ENCODE data around the gene ATF6.

The ATF6 gene

GRCh38 chr1:161779393-161779792 lies 13.3 kb downstream of the ATF6 start:
- DNase-seq (ENCODE audit: low read depth) = no peak
- no peak for TF ChIP-seq CTCF (IDR thresholded peaks at IDR 0.05; ENCODE audit: low read depth, low read length, missing control alignments)
- in situ Hi-C loops (cut with HindIII; ENCODE audit: low sequenced_read_pairs) = no loop called here
- H3K4me3 ChIP-seq (ENCODE audit: low read depth, low read length) = no peak overlapping the region

GRCh38 chr1:161781995-161782394 lies 15.9 kb downstream of the ATF6 start:
- in situ Hi-C loops (cut with HindIII; ENCODE audit: low sequenced_read_pairs) = no loop called here
- no peak for DNase-seq (ENCODE audit: low read depth)
- no peak for TF ChIP-seq CTCF (IDR thresholded peaks at IDR 0.05; ENCODE audit: low read depth, low read length, missing control alignments)
- no peak overlapping the region for H3K4me3 ChIP-seq (ENCODE audit: low read depth, low read length)

GRCh38 chr1:161782886-161783285 lies 16.8 kb downstream of the ATF6 start:
- no peak overlapping the region for H3K4me3 ChIP-seq (ENCODE audit: low read depth, low read length)
- no peak for DNase-seq (ENCODE audit: low read depth)
- TF ChIP-seq CTCF (IDR thresholded peaks at IDR 0.05; ENCODE audit: low read depth, low read length, missing control alignments) = no peak
- in situ Hi-C loops (cut with HindIII; ENCODE audit: low sequenced_read_pairs) = no loop called here

- DNase-seq (ENCODE audit: low read depth) = no peak
- no peak for TF ChIP-seq CTCF (IDR thresholded peaks at IDR 0.05; ENCODE audit: low read depth, low read length, missing control alignments)
- no peak overlapping the region for H3K4me3 ChIP-seq (ENCODE audit: low read depth, low read length)
- in situ Hi-C loops (cut with HindIII; ENCODE audit: low sequenced_read_pairs) = no loop called here
Measured at GRCh38 chr1:161784968-161785367, 18.8 kb downstream of the ATF6 start.

GRCh38 chr1:161787355-161787754 lies 21.2 kb downstream of the ATF6 start:
- TF ChIP-seq CTCF (IDR thresholded peaks at IDR 0.05; ENCODE audit: low read depth, low read length, missing control alignments) = peak; percentile 48
- no peak overlapping the region for H3K4me3 ChIP-seq (ENCODE audit: low read depth, low read length)
- no peak for DNase-seq (ENCODE audit: low read depth)
- in situ Hi-C loops (cut with HindIII; ENCODE audit: low sequenced_read_pairs) = no loop called here

- in situ Hi-C loops (cut with HindIII; ENCODE audit: low sequenced_read_pairs) = no loop called here
- H3K4me3 ChIP-seq (ENCODE audit: low read depth, low read length) = no peak overlapping the region
- TF ChIP-seq CTCF (IDR thresholded peaks at IDR 0.05; ENCODE audit: low read depth, low read length, missing control alignments) = no peak
- DNase-seq (ENCODE audit: low read depth) = no peak
Measured at GRCh38 chr1:161790587-161791317, 24.6 kb downstream of the ATF6 start.
